GM18526 (cell line): ENCODE results near the gene RMRP.

Experiments used
- POLR2A ChIP-seq: IDR thresholded peaks from 3 replicates; pipeline ENCODE4 v1.6.1; 2011; ENCODE audit not compliant: insufficient read length; ENCODE audit errors: extremely low read depth

The RMRP gene

DNA sequence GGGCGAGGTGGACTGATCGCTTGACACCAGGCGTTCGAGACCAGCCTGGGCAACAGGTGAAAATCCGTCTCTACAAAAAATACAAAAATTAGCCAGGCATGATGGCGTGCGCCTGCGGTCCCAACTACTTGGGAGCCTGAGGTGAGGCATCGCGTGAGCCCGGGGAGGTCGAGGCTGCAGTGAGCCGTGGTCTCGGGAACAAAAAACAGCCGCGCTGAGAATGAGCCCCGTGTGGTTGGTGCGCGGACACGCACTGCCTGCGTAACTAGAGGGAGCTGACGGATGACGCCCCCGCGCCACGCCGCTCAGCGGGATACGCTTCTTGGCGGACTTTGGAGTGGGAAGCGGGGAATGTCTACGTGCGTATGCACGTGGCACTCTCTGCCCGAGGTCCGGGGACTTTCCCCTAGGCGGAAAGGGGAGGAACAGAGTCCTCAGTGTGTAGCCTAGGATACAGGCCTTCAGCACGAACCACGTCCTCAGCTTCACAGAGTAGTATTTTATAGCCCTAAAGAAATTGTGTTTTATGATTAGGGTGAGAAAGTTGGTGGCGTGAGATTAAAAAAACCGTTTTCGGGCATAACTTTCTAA lies at the start of gene RMRP:
Gene RMRP, minus strand, starts transcription at position 474 of the 591 bp plus-strand sequence.
- TF ChIP-seq POLR2A: peak; percentile 24

GRCh38 chr9:35706951-35707350 lies 49.1 kb upstream of the RMRP start:
- no peak for TF ChIP-seq POLR2A

DNA sequence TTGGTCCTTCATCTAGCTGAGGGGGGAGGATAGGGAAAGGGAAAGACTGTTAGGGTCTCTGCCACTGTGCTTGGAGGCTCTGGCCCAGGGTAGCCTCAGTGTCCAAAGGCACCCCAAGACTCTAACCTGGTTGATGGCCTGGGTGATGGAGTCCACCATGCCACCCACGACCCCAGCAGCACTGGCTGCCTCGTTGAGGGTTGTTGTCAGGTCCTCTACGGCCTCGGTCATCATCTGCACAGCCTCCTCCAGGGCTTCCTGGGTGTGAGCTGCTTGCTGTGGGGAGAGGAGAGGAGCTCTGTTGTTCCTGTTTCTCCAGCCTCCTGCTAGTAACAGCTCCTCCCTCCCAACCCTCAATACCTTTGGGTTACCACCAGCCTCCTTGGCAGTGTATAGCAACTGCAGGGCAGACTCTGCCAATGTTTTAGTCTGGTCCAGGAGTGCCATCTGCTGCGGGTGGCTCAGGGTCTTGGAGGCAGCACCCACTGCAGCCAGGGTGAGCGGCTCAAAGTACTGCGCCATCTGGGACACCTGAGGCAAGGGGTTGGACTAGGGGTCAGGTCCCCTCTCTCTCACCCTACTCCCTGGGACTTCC lies 48.1 kb upstream of the RMRP start:
- TF ChIP-seq POLR2A: no peak

DNA sequence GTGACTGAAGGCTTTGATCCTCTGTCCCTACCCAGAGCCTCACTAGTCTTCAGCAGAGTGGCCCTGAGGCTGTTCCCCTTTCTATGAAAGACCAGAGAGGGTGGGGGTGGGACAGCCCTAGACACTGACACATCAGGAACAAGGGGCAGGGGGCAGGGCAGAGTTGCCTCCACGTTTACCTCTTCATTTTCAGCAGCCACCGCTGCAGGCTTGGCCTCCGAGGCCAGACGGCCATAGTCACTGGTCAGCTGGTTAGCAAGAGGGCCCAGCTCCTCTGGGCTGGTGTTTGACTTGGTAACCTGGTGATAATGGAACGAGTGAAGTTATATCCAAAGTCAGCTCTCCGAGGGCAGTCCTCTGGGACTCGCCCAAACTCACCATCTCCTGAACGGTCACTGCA lies 47.6 kb upstream of the RMRP start:
- no peak for TF ChIP-seq POLR2A

- TF ChIP-seq POLR2A: no peak
These were observed 46.3 kb upstream of the RMRP start for GRCh38 chr9:35703906-35704672.

DNA sequence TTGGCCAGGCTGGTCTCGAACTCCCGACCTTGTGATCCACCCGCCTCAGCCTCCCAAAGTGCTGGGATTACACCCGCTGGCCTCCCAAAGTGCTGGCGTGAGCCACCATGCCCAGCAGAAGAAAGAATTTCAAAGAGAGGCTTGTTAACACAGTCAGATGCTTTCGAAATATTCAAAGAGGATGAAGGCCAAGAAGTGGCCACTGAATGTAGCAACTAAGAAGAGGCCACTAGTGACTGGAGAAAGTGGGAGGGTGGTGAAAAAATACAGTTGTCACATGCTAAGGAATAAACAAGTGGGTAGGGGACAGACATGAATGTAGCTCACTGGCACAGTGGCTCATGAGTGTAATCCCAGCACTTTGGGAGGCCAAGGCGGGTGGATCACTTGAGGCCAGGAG lies 44.9 kb upstream of the RMRP start:
- no peak for TF ChIP-seq POLR2A

GRCh38 chr9:35700942-35701341 lies 43.1 kb upstream of the RMRP start:
- TF ChIP-seq POLR2A: no peak

DNA sequence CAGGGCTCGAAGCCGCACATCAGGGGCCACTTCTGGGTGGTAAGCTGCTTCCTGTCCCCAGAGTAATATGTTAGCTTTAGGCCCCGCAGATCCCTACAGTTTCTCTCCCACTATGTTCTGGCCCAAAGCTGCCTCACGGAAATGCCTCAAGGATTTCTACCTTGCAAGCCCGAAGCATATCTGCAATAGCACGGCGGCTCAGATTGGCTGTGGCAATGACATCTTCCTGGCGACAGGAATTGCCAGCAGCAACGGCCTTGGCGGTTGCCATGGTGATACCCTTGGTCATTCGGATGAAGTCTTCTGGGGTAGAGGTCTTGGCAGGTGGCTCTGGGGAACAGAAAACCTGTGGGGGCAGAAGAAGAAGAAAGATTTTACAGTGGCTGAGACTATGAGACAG lies 42.2 kb upstream of the RMRP start:
- TF ChIP-seq POLR2A: no peak

- TF ChIP-seq POLR2A: no peak
These were observed 40.4 kb upstream of the RMRP start for GRCh38 chr9:35698231-35698630.

DNA sequence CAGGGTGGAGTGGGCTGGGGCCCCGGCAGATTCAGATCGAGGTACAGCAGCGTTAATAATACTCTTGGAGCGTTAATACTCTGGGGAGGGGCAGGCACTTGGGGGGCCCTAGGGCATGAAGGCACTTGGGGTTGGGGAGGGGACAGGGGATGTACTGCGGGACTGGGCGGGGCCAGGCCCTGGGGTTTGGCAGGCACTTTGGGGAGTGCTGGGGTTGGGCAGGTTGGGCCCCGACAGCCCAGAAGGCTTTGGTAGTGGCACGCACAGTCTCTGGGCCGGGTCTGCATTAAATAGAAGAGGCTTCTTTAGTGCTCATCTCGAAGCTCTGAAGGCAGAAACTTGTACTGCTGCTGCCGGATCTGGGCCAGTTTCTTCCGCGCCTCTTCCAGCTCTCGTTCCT lies 39.7 kb upstream of the RMRP start:
- no peak for TF ChIP-seq POLR2A

- no peak for TF ChIP-seq POLR2A
These were observed 38.8 kb upstream of the RMRP start for GRCh38 chr9:35696520-35697215.

DNA sequence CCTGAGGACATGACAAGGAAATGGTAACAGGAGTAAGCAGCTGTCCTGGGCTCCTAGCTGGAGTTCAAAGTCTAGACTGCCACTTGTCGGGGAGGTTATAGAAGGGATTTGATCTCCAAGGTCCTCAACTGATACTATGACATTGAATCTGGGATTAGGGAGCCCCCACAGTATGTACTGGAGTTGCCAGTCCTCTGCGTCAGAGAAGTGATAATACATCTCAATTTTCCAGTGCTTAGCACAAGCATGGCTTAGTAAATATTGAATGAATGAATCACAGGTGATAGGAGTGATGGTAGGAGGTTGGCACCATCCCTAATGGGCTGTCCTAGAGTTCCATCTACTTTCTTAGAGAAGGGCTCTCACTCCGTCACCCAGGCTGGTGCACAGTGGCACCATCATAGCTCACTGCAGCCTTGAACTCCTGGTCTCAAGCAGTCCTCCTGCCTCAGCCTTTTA lies 38.2 kb upstream of the RMRP start:
- no peak for TF ChIP-seq POLR2A

DNA sequence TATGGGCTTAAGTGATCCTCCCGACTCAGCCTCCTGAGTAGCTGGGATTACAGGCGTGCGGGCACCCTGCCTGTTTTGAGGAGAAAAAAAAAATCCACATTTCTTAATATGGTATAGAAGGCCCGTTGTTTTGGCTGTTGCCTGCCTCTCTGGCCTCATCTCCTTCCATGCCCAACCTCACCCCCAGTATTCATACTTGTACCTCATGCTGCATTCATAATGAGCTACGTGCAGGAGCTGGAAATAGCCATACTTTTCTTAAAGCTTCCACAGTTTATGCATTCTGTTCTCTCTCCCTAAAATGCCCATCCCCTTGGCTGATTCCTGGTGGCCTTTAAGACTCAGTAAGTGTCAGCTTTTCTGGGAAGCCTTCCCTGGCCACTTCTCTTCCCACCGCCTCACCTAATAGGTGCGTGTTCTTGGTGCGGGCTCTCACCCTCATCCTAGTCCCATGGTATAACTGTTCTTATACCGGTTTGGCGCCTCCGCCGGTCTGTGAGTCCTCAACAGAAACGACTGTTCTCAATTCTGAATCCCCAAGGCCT lies 34.0 kb upstream of the RMRP start:
- TF ChIP-seq POLR2A: no peak

DNA sequence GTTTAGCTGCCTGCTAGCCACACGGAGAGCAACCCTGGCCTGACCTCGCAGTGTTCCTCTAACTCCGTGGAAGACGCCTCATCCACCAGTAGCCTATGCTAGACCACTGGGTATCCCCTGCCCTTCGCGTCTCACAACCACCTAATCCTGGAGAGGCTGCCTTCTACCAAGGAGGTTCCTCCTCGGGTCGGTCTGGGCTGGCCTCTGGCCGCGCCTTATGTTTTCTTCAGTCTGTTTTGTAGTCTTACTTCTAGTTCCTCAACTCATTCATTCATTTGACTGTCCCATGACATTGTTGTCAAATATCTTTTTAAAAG lies 33.5 kb upstream of the RMRP start:
- TF ChIP-seq POLR2A: no peak

DNA sequence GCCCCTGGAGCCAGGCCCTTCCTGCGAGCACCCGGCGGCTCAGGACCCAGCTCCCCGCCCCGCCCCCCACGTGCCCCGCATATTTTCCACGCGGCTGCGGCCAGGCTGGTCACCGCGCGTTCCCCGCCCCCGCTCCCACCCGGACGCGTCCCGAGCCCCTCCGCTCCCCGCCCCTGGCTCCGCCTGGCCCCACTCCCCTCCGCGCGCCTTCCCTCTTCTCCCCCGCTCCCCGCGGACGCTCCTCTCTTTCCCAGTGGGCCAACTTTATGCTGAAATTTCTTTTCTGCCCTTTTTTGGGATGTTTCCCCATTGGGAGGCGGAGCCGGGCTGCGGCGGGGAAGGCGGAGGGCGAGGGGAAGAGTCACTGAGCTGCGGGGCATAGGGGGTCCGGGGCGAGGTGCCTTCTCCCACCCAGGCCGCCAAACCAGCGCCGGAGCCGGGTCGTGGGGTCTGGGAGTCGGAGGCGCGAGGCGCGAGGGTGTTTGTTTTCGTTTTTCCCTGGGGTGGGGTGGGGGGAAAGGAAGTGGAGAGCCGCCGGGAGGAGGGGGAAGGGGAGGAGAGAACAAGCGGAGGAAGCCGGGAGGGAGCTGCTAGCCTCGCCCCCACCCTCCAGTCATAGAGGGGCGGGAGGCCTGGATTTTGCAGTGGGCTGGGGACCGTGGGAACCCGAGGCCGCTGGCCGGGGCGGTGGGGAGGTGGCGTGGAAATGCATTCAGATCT lies 33.0 kb upstream of the RMRP start:
- no peak for TF ChIP-seq POLR2A
